ENCODE measurements around the gene SHISA2. TPM values are rescaled to one million over a fixed set of nuclear protein-coding genes. Genes with fewer than 3 reads are reported as not detected.
"Not testable (repeated sequence)": the region's sequence is repeated elsewhere in the genome, so short reads cannot be mapped to it uniquely, and the experiment has no call there.

SHISA2 gene
- total RNA-seq = not detected

- Histone ChIP-seq H3K36me3 (no peaks in the 10 kb centered on the region), H3K27me3 (peaks cover 71% of the 10 kb centered on the region), H3K9me3 (no peaks in the 10 kb centered on the region), H3K4me1 (peaks cover 0 to 21% (median 13%) of the 10 kb centered on the region in 4 donors), H3K4me3 (peak within 1 kb of the TSS; percentile 14 to 54 (median 32)), H3K27ac (no peak within 1 kb of the TSS)
- peak in 1 of 3 donors; percentile 54 for TF ChIP-seq POLR2AphosphoS5 (IDR thresholded peaks at IDR 0.05)
- TF ChIP-seq POLR2A (IDR thresholded peaks at IDR 0.05) = peak; percentile 15
- TF ChIP-seq EP300 (IDR thresholded peaks at IDR 0.05; ENCODE audit: low read depth) = no peak
- TF ChIP-seq CTCF (IDR thresholded peaks at IDR 0.05) = no peak
- in situ Hi-C loops (cut with MboI; ENCODE audit: low pct_ligation_motif_present in 1 of 4, low pct_unique_long_range_greater_than_20kb in 1 of 4, low sequenced_read_pairs in 3 of 4) (no loop called here), intact Hi-C loops (cut with DNase I; ENCODE audit: low total_unique reads) (no loop called here)
- WGBS, 2 donors (ENCODE audit: low coverage in 1 of 2) = 2% methylated on average over 48 of the region's 72 CpGs; no CpG with 5 or more reads in 1 of the 2 donors
- no peak for DNase-seq
These were observed at the start of gene SHISA2 for GRCh38 chr13:26051657-26052311. Gene SHISA2, minus strand, starts transcription at chr13:26052016. Its CDS starts 1,041 bp downstream, at chr13:26050975.

DNA sequence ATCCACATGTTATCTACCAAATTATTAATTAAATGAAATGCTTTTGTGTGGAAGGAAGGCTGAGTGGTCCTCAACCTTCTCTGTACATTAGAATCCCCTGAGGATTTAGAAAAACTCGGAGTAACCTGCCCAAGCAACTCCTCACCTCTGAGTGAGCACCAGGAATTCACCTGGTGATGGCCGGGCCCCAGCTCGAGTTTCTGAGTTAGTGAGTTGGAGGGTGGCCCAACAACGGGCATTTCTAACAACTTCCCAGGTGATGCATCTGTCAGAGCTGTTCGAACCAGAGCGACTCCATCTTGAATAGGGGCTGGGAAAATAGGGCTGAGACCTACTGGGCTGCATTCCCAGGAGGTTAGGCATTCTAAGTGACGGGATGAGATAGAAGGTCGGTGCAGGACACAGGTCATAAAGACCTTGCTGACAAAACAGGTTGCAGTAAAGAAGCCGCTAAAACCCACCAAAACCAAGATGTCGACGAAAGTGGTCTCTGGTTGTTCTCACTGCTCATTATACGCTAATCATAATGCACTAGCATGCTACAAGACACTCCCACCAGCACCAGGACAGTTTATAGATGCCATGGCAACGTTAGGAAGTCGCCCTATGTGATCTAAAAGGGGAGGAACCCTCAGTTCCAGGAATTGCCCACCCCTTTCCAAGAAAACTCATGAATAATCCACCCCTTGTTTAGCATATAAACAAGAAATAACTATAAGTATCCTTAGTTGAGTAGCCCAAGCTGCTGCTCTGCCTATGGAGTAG, 44.2 kb upstream of the SHISA2 start:
- Histone ChIP-seq H3K36me3 (no peaks in the 10 kb centered on the region), H3K4me1 (no peaks in the 10 kb centered on the region), H3K27ac (no peak overlapping the region), H3K9me3 (no peaks in the 10 kb centered on the region), H3K4me3 (no peak overlapping the region), H3K27me3 (peaks cover 2% of the 10 kb centered on the region)
- in situ Hi-C loops (cut with MboI; ENCODE audit: low pct_ligation_motif_present in 1 of 4, low pct_unique_long_range_greater_than_20kb in 1 of 4, low sequenced_read_pairs in 3 of 4) (no loop called here), intact Hi-C loops (cut with DNase I; ENCODE audit: low total_unique reads) (no loop called here)
- DNase-seq = no peak
- no peak for TF ChIP-seq POLR2AphosphoS5 (IDR thresholded peaks at IDR 0.05)
- no peak for TF ChIP-seq EP300 (IDR thresholded peaks at IDR 0.05; ENCODE audit: low read depth)
- no peak for TF ChIP-seq POLR2A (IDR thresholded peaks at IDR 0.05)
- no peak for TF ChIP-seq CTCF (IDR thresholded peaks at IDR 0.05)
- 68 to 77% methylated on average over 9 to 14 of the region's 14 CpGs for WGBS, 2 donors (ENCODE audit: low coverage in 1 of 2)

DNA sequence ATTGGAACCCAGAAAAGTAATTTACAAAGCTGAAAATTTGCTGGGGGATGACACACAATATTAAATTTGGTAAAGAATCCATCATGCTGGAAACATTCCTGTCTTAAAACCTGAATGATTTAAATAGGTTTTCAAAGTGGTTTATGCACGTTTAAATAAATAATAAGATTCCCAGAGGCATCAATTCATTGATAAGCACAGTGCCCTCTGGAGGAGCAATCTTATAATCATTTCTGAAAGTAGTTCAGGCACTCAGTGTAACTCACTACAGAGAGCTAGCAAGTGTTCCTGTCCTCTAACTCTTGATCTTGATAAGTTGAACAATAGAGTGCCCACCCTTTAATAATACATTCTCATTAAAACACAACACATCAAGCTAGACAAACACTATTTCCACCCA, 43.5 kb upstream of the SHISA2 start:
- Histone ChIP-seq H3K27ac (no peak overlapping the region), H3K36me3 (no peaks in the 10 kb centered on the region), H3K4me1 (no peaks in the 10 kb centered on the region), H3K4me3 (no peak overlapping the region), H3K9me3 (no peaks in the 10 kb centered on the region), H3K27me3 (peaks cover 3% of the 10 kb centered on the region)
- WGBS, 2 donors (ENCODE audit: low coverage in 1 of 2) = 0 to 40% methylated on average over 1 of the region's 1 CpG
- no peak for DNase-seq
- no peak for TF ChIP-seq POLR2A (IDR thresholded peaks at IDR 0.05)
- TF ChIP-seq POLR2AphosphoS5 (IDR thresholded peaks at IDR 0.05) = no peak
- TF ChIP-seq EP300 (IDR thresholded peaks at IDR 0.05; ENCODE audit: low read depth) = no peak
- TF ChIP-seq CTCF (IDR thresholded peaks at IDR 0.05) = no peak
- in situ Hi-C loops (cut with MboI; ENCODE audit: low pct_ligation_motif_present in 1 of 4, low pct_unique_long_range_greater_than_20kb in 1 of 4, low sequenced_read_pairs in 3 of 4) = no loop called here
- intact Hi-C loops (cut with DNase I; ENCODE audit: low total_unique reads) = no loop called here

GRCh38 chr13:26076821-26077220, 25.0 kb upstream of the SHISA2 start:
- intact Hi-C loops (cut with DNase I; ENCODE audit: low total_unique reads); DNase-seq; H3K9me3 ChIP-seq; in situ Hi-C loops (cut with MboI; ENCODE audit: low pct_ligation_motif_present in 1 of 4, low pct_unique_long_range_greater_than_20kb in 1 of 4, low sequenced_read_pairs in 3 of 4); H3K4me3 ChIP-seq; H3K36me3 ChIP-seq; H3K4me1 ChIP-seq; H3K27ac ChIP-seq: not testable (repeated sequence)
- H3K27me3 ChIP-seq = peaks cover 26% of the 10 kb centered on the region
- 65 to 79% methylated on average over 3 to 5 of the region's 5 CpGs for WGBS, 2 donors (ENCODE audit: low coverage in 1 of 2)

All from transverse colon (tissue), 4 donors.